GM19395 (cell line): ENCODE results near the gene VAMP7.
"Not testable (repeated sequence)": the region's sequence is repeated elsewhere in the genome, so short reads cannot be mapped to it uniquely, and the experiment has no call there.

Experiments used
- ATAC-seq: cut with Tn5 transposase; IDR thresholded peaks from one replicate; pipeline ENCODE4 v1.9.1; 2021; ENCODE audit warnings: mild to moderate bottlenecking, moderate library complexity; ENCODE audit not compliant: unreplicated experiment

VAMP7 gene, protein sequence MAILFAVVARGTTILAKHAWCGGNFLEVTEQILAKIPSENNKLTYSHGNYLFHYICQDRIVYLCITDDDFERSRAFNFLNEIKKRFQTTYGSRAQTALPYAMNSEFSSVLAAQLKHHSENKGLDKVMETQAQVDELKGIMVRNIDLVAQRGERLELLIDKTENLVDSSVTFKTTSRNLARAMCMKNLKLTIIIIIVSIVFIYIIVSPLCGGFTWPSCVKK

DNA sequence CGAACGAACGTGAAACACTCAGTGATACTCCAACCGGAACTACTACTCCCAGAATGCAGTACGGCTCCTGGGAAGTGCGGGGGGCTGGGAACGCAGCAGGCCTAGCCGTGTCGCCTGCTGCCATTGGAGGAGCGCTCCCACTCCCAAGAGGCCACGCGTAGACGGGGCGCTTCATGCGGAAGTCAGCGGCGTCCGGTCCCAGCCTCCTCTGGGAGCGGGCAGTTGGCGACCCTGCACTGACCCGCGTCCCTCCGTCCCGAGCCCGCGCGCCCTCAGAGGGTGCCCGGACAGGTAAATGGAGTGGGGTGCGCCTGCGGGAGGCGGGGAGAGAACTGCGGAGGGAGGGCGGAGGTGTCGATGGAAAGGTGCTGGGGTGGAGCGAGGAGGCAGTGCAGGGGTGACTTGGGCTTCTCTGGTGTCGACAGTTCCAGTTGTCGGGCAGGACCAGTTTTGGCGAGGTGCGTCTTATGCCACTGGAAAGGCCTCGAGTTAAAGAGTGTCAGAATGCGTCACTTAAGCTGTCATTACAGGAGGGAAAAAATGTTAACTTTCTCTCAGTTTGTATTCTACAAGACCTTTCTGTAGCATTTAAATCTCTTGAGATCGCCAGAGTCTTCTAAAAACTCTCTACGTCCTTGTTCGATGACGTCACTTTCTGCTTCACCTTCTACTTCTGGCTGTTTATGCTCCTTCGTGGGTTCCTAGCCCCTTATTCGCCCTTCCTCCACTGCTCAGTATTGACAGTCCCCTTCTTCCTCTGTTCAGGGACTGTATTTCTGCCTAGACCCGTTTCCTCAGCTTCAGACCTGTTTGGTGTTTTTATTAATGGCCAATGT is at the start of gene VAMP7:
Gene VAMP7, plus strand, starts transcription at position 188 of the 836 bp plus-strand sequence. CDS start 8,122 bp downstream, outside the sequence.
- peak; percentile 94 for ATAC-seq

GRCh38 chrX:155841232-155841631 is 39.9 kb upstream of the VAMP7 start:
- no peak for ATAC-seq

DNA sequence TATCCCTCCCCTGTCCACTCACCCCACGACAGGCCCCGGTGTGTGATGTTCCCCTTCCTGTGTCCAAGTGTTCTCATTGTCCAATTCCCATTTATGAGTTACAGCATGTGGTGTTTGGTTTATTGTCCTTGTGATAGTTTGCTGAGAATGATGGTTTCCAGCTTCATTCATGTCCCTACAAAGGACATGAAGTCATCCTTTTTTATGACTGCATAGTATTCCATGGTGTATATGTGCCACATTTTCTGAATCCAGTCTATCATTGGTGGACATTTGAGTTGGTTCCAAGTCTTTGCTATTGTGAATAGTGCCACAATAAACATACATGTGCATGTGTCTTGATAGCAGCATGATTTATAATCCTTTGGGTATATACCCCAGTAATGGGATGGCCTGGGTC is 29.4 kb upstream of the VAMP7 start:
- not testable (repeated sequence) for ATAC-seq

GRCh38 chrX:155857561-155857960 is 23.6 kb upstream of the VAMP7 start:
- no peak for ATAC-seq

GRCh38 chrX:155864655-155865054 is 16.5 kb upstream of the VAMP7 start:
- no peak for ATAC-seq

DNA sequence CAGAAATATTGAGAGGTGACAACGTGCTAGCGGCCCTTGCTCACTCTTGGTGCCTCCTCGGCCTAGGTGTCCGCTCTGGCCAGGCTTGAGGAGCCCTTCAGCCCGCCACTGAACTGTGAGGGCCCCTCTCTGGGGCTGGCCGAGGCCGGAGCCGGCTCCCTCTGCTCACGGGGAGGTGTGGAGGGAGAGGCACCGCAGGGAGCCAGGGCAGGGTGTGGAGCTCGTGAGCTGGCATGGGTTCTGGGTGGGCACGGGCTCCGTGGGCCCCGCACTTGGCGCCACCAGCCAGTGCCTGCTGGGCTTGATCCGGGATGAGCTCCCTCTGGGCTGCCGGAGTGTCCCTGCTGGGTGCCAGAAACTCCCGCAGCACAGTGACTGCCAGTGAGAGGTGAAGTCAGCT is 16.0 kb upstream of the VAMP7 start:
- ATAC-seq: no peak

- no peak for ATAC-seq
These were observed 13.3 kb upstream of the VAMP7 start for GRCh38 chrX:155867821-155868220.

DNA sequence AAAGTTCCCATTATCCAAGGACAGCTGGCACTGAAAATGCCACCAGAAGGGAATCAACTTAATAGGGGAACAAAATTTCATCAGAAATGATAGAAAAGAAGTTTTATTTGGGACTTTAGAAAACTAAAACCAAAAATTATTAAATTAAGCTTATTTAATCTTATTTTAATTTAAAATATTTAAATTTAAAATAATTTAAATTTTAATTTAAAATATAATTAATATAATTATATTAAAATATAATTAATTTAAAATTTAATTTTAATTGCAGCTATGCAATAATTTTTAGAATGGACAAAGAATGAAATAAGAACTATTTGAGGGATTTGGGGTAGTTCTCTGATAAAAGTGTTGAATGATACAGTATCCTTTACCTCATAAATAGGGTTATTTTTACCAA is 10.2 kb upstream of the VAMP7 start:
- no peak for ATAC-seq

DNA sequence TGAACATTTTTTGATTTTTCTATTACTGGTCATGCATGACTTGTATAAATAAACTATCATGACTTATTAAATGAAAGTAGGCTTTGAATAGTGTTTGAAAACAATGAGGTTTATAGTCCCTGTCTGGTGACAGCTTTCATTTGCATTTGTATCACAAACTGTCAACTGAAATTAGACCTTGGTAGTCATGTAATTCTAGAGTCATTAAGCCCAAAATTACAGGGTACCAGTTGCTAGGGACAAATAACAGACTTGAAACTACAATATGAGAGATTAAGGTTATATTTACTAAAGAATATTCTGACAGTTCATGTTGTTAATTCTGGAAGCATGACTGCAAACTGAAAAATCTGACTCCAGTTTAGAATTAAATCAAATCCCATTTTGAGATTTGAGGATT is 9.2 kb upstream of the VAMP7 start:
- ATAC-seq: no peak

GRCh38 chrX:155873188-155873587 is 8.0 kb upstream of the VAMP7 start:
- no peak for ATAC-seq

GRCh38 chrX:155874571-155875244 is 6.4 kb upstream of the VAMP7 start:
- no peak for ATAC-seq

DNA sequence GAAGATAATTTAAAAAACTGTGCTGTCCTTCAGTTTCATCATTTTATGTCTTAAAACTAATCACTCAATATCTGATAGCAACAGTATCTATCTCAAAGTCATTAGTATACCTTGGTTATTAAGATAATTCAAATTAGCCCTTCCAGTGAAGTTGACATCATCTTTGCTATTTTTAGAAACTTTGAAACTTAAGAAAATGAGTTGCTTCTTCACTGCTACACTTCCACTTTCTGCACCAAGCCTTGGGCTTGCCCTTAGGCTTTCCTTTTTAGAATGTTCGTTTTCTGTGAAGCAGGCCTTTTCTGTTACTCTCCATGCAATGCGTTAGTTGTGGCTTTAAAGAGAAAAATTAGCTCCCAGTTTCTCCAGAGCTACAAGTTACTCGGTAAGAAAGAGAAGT is 4.4 kb upstream of the VAMP7 start:
- ATAC-seq: no peak

GRCh38 chrX:155877288-155877687 is 3.9 kb upstream of the VAMP7 start:
- no peak for ATAC-seq

GRCh38 chrX:155880586-155881157 is 473 bp upstream of the VAMP7 start:
- peak; percentile 14 for ATAC-seq

GRCh38 chrX:155886409-155886808 is 5.3 kb downstream of the VAMP7 start:
- no peak for ATAC-seq

DNA sequence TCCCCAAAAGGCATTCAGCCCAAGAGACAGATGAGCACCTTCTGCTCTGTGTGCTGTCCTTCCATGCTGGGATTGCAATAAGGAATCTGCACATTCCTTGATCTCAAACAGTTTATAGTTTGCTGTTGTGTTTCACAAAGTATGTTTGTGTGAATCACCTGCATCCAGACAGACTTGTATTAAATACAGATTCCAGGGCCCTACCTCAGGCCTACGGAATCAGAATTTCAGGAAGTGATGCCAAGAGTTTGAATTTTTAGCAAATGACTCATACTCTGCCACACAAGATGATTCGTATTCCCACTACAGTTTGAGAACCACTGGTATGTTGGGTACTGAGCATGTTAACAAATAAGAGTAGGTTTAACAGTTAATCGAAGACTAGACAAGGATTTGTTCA is 7.0 kb downstream of the VAMP7 start:
- no peak for ATAC-seq

DNA sequence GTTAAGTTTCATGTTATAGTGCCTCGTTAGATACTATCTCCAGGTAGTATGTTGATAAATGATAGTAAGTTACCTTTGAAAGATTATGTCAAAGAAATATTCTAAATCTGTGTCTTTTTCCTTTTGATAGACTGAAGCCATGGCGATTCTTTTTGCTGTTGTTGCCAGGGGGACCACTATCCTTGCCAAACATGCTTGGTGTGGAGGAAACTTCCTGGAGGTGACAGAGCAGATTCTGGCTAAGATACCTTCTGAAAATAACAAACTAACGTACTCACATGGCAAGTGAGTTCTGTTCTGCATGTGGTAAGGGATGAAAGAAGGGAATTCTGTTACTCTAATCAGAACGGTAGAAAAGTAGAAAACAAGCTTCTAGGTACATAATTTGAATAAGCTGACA is 8.2 kb downstream of the VAMP7 start:
- no peak for ATAC-seq

DNA sequence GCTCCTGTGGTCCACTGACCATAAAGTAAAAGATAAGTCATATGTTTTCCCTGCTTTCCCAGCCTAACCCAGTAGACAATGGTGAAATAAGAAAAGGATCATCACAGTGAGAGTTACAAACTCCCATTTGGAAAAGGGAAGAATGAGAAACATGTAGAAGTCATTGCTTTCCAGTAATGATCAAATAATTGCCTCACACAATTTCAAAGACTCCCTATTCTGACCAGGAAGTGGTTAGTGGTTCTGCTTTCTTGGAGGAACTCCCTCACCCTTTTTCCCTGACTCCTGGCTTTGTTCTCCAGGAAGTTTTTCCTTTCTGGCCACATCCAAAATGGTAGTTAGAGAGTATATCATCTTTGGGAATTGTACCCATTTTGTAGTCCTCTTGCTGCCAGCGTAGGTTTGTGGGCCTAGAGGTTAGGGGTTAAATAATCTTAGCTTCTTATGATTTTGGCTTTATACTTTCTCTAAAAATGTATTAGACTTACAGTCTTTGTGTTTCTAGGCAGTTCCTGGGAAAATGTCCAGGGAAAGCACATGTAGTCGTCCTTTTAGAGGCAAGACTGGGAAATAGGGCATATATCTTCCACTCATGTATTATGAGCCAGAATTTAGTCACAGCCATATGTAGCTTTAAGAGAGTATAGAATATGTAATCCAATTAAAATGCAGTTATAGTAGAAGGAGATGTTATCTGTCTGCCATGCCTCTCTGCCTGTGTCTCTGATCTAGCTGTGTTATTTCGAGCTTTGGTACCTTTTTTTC is 10.5 kb downstream of the VAMP7 start:
- ATAC-seq: no peak

- ATAC-seq: no peak
These were observed 12.4 kb downstream of the VAMP7 start for GRCh38 chrX:155893521-155893920.

- ATAC-seq: no peak
These were observed 15.4 kb downstream of the VAMP7 start for GRCh38 chrX:155896512-155896911.

DNA sequence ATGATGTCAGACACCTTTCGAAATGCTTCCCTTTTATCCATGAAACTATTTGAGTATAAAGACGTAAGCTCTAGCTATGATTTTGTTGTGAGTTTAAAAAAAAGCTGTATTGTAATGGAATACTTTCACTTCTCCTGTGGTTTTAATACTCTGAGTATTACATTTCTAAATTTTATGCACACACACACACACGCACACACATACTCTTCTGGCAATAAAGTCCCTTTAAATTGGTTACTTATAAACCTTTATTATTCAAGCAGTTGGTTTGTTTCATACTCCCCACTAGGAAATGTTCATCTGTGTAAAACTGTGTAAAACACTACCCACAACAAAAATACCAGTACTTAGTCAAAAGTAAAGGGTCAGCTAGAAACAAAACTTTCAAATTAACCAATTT is 18.2 kb downstream of the VAMP7 start:
- no peak for ATAC-seq
